ENCODE results near the gene BTN3A1.
"Not testable (repeated sequence)": the region's sequence is repeated elsewhere in the genome, so short reads cannot be mapped to it uniquely, and the experiment has no call there.

BTN3A1 gene

DNA sequence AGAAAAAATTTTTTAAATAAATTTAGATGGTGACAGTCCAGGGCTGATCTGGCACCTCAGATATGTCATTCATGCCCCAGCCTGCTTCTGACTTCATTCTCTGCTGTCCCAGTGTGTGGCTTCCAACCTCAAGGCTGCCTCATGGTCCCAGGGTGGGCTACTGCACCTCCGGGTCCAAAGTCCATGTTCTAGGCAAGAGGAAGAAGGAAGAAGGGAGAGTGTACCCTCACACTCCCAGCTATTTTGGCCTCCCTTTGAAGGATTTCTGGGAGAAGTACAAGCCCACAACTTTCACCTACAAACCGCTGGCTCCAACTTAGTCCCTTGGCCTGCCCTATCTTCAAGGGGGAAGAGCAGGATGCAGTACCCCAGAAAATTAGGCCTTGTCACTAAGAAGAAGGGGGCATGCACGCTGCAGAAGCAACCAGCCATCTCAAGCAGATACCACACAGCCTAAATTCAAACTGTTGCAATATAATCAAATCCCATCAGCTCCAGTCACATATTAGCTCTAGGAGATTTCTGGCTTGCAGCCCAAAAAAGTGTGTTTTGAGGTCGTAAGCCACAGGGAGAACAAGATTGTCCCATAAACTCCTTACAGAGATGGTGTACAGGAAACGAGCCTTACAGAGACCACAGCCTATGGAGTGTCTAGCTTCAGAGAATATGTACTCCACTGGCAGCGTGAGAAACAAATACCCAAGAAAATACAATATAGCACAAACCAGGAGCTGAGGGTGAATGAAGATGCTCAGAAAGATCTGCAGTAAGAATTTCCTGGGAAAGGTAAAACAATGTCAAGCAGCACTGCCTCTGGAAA is 38.0 kb upstream of the BTN3A1 start:
- H3K4me3 ChIP-seq (ENCODE audit: low read depth, low read length), result peak overlapping the region; percentile 89

DNA sequence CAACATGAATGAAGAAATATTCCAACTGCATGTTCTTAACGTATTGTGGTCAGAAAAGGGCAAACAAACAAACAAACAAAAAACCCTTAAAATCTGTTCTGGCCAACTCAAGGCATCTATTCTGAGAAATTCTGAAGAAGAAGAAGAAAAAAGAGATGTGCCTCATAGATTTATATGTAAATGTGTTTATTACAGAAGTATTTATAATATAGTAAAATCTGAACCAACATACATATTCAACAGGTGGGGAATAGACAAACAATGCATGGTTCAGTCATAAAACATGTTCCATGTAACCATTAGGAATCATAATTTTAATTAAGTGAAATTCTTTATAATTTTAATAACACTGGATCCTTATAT is 36.5 kb upstream of the BTN3A1 start:
- TF ChIP-seq MYC (IDR thresholded peaks at IDR 0.05; ENCODE audit: low read depth, low read length), result no peak
- no peak for TF ChIP-seq CTCF (IDR thresholded peaks at IDR 0.05; ENCODE audit: low read depth, low read length)
- no peak for TF ChIP-seq POLR2A (IDR thresholded peaks at IDR 0.05; ENCODE audit: extremely low read depth, insufficient read length)
- TF ChIP-seq, protein P1, sequence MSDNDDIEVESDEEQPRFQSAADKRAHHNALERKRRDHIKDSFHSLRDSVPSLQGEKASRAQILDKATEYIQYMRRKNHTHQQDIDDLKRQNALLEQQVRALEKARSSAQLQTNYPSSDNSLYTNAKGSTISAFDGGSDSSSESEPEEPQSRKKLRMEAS (IDR thresholded peaks at IDR 0.05; ENCODE audit: low read depth, low read length), result no peak
- DNase-seq (ENCODE audit: low read depth), result no peak
- peak overlapping the region; percentile 89 for H3K4me3 ChIP-seq (ENCODE audit: low read depth, low read length)

More for the DNA sequence above, 38.0 kb upstream of the BTN3A1 start:
- peak; percentile 46 for DNase-seq (ENCODE audit: low read depth)
- TF ChIP-seq CTCF (IDR thresholded peaks at IDR 0.05; ENCODE audit: low read depth, low read length) (no peak), MYC (IDR thresholded peaks at IDR 0.05; ENCODE audit: low read depth, low read length) (no peak), POLR2A (IDR thresholded peaks at IDR 0.05; ENCODE audit: extremely low read depth, insufficient read length) (no peak)
- TF ChIP-seq, protein P1 (IDR thresholded peaks at IDR 0.05; ENCODE audit: low read depth, low read length), result no peak

GRCh38 chr6:26366504-26366903 is 35.6 kb upstream of the BTN3A1 start:
- H3K4me3 ChIP-seq (ENCODE audit: low read depth, low read length), result peak overlapping the region; percentile 89
- peak; percentile 70 for DNase-seq (ENCODE audit: low read depth)
- no peak for TF ChIP-seq MYC (IDR thresholded peaks at IDR 0.05; ENCODE audit: low read depth, low read length)
- TF ChIP-seq, protein P1 (IDR thresholded peaks at IDR 0.05; ENCODE audit: low read depth, low read length), result no peak
- no peak for TF ChIP-seq POLR2A (IDR thresholded peaks at IDR 0.05; ENCODE audit: extremely low read depth, insufficient read length)
- no peak for TF ChIP-seq CTCF (IDR thresholded peaks at IDR 0.05; ENCODE audit: low read depth, low read length)

- no peak overlapping the region for H3K4me3 ChIP-seq (ENCODE audit: low read depth, low read length)
- TF ChIP-seq MYC (IDR thresholded peaks at IDR 0.05; ENCODE audit: low read depth, low read length) (no peak), POLR2A (IDR thresholded peaks at IDR 0.05; ENCODE audit: extremely low read depth, insufficient read length) (no peak), CTCF (IDR thresholded peaks at IDR 0.05; ENCODE audit: low read depth, low read length) (no peak)
- TF ChIP-seq, protein P1 (IDR thresholded peaks at IDR 0.05; ENCODE audit: low read depth, low read length), result no peak
- peak; percentile 32 for DNase-seq (ENCODE audit: low read depth)
These were observed 35.0 kb upstream of the BTN3A1 start for GRCh38 chr6:26367114-26367513.

DNA sequence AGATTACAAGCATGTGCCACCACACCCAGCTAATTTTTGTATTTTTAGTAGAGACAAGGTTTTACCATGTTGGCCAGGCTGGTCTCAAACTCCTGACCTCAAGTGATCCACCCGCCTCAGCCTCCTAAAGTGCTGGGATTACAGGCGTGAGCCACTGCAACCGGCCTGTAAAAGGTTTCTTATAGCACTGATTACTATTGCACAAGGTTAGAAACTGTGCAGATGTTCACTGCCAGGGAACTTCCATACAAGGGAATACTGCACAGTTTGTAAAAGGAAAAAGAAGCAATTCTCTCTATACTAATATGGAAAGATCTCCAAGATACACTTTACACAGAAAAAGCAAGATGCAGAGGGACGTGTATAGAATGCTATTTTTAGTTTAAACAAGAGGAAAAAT is 30.3 kb upstream of the BTN3A1 start:
- not testable (repeated sequence) for DNase-seq (ENCODE audit: low read depth); H3K4me3 ChIP-seq (ENCODE audit: low read depth, low read length)

GRCh38 chr6:26372308-26373144 is 29.5 kb upstream of the BTN3A1 start:
- TF ChIP-seq MYC (IDR thresholded peaks at IDR 0.05; ENCODE audit: low read depth, low read length), result no peak
- TF ChIP-seq POLR2A (IDR thresholded peaks at IDR 0.05; ENCODE audit: extremely low read depth, insufficient read length), result no peak
- TF ChIP-seq, protein P1 (IDR thresholded peaks at IDR 0.05; ENCODE audit: low read depth, low read length), result no peak
- no peak for TF ChIP-seq CTCF (IDR thresholded peaks at IDR 0.05; ENCODE audit: low read depth, low read length)
- H3K4me3 ChIP-seq (ENCODE audit: low read depth, low read length), result no peak overlapping the region
- no peak for DNase-seq (ENCODE audit: low read depth)

Measured in NB4 (cell line).